Endothelial cell of umbilical vein (primary cell): ENCODE data around the gene TSPAN18. TPM values are rescaled to one million over a fixed set of nuclear protein-coding genes. Genes with fewer than 3 reads are reported as not detected.

Source experiments
- BruUV-seq: library from RNA; stranded (reverse); fragments of 400-500 nt; replicated peaks from 2 replicates; lab custom pipeline; 2021; lab: Mats Ljungman, UMichigan
- CTCF ChIA-PET: fragments of 300-600, 350-600 bp; sonication (Branson Sonifier 250); formaldehyde crosslinking; loops from one replicate; lab custom pipeline; 2021; ENCODE audit warnings: antibody characterized with exemption, inconsistent platforms; lab: Charles Lee
- POLR2A ChIA-PET: fragments of 300-600, 350-600 bp; sonication (Branson Sonifier 250); formaldehyde crosslinking; loops from one replicate; lab custom pipeline; 2021; ENCODE audit warnings: antibody characterized with exemption, inconsistent platforms; lab: Charles Lee
- DNase-seq: peaks from one replicate; pipeline ENCODE4 v3.0.0-alpha.2; 2011; ENCODE audit warnings: low read depth, low spot score
- FAIRE-seq: peaks from 2 replicates; lab custom pipeline; 2011; peaks lifted over from hg19 to GRCh38; lab: Jason Lieb, UNC
- H2AFZ ChIP-seq: 2 replicates; pipeline ENCODE4 v1.6.0; 2012; ENCODE audit warnings: low read depth, low read length, control low read depth, inconsistent platforms
- H3K27ac ChIP-seq: 2 replicates; pipeline ENCODE4 v1.5.1; 2011; ENCODE audit warnings: low read depth, mild to moderate bottlenecking, control low read depth, low read length, moderate library complexity; ENCODE audit not compliant: insufficient read depth
- H3K27me3 ChIP-seq, 2 experiments: 2 replicates each; pipeline versions ENCODE4 v1.6.0 to v1.6.1; 2011; ENCODE audit warnings: low read length in 2 of 2, mixed read lengths in 1 of 2; ENCODE audit not compliant: control insufficient read depth in 2 of 2, insufficient read depth in 2 of 2
- H3K36me3 ChIP-seq, 2 experiments: 2 replicates in 1 of 2; 3 replicates in 1 of 2; pipeline ENCODE4 v1.5.1; 2011; ENCODE audit warnings: low read length in 2 of 2, mild to moderate bottlenecking in 1 of 2, moderate library complexity in 1 of 2; ENCODE audit not compliant: control insufficient read depth in 2 of 2, insufficient read depth in 2 of 2; ENCODE audit errors: extremely low read depth in 1 of 2
- H3K4me1 ChIP-seq: 3 replicates; pipeline ENCODE4 v1.5.1; 2011; ENCODE audit warnings: mild to moderate bottlenecking, low read length; ENCODE audit not compliant: control insufficient read depth, insufficient read depth; ENCODE audit errors: extremely low read depth
- H3K4me2 ChIP-seq: 2 replicates; pipeline ENCODE4 v1.6.1; 2011; ENCODE audit warnings: low read length, control low read depth, mixed read lengths; ENCODE audit not compliant: insufficient read depth
- H3K4me3 ChIP-seq, 3 experiments: fragments of 200-600 bp in 1 of 3; sonication (generic), shearing (Covaris generic) in 1 of 3; replicated peaks in 1 of 3; 2 replicates each; pipeline ENCODE4 v1.5.1; 2011 to 2016; ENCODE audit warnings: control low read depth in 3 of 3, low read length in 3 of 3, mild to moderate bottlenecking in 2 of 3, inconsistent platforms in 1 of 3, low read depth in 1 of 3, moderate library complexity in 1 of 3; ENCODE audit not compliant: insufficient read depth in 1 of 3
- H3K79me2 ChIP-seq: 2 replicates; pipeline ENCODE4 v1.6.0; 2012; ENCODE audit warnings: low read length, inconsistent platforms; ENCODE audit not compliant: control insufficient read depth, insufficient read depth
- H3K9ac ChIP-seq: replicated peaks from 2 replicates; pipeline ENCODE3; 2011; ENCODE audit warnings: low read length, control low read depth; ENCODE audit not compliant: insufficient read depth; ENCODE audit errors: extremely low read depth
- H3K9me1 ChIP-seq: replicated peaks from 3 replicates; pipeline ENCODE4 v1.6.0; 2011; ENCODE audit warnings: mild to moderate bottlenecking, low read length; ENCODE audit not compliant: control insufficient read depth, insufficient read depth; ENCODE audit errors: extremely low read depth
- H3K9me3 ChIP-seq: replicated peaks from 2 replicates; pipeline ENCODE4 v1.5.1; 2012; ENCODE audit warnings: low read length, inconsistent platforms; ENCODE audit not compliant: control insufficient read depth, insufficient read depth
- H4K20me1 ChIP-seq: replicated peaks from 2 replicates; pipeline ENCODE3; 2011; ENCODE audit warnings: mild to moderate bottlenecking, low read length; ENCODE audit not compliant: control insufficient read depth, insufficient read depth; ENCODE audit errors: extremely low read depth
- CTCF ChIP-seq, 2 donors: IDR thresholded peaks; 1 replicate in 1 of 2; 2 replicates in 1 of 2; pipeline ENCODE4 v1.5.1; 2011; ENCODE audit warnings: low read length in 2 of 2, mild to moderate bottlenecking in 2 of 2, moderate library complexity in 2 of 2, control low read depth in 1 of 2, inconsistent platforms in 1 of 2, low read depth in 1 of 2; ENCODE audit not compliant: insufficient read depth in 1 of 2; ENCODE audit errors: extremely low read depth in 1 of 2
- EZH2 ChIP-seq: IDR thresholded peaks from 2 replicates; pipeline ENCODE4 v1.6.1; 2012; ENCODE audit warnings: borderline replicate concordance, low read depth, mild to moderate bottlenecking, moderate library complexity, low read length, inconsistent platforms; ENCODE audit not compliant: severe bottlenecking
- FOS ChIP-seq: IDR thresholded peaks from 2 replicates; pipeline ENCODE4 v1.6.1; 2011; ENCODE audit warnings: mild to moderate bottlenecking, low read length, moderate library complexity, borderline replicate concordance; ENCODE audit not compliant: insufficient read depth
- GATA2 ChIP-seq: IDR thresholded peaks from 2 replicates; pipeline ENCODE4 v1.7.0; 2011; ENCODE audit warnings: low read depth, mild to moderate bottlenecking, moderate library complexity, mixed read lengths, low read length; ENCODE audit not compliant: insufficient read length, insufficient read depth
- JUN ChIP-seq: IDR thresholded peaks from 2 replicates; pipeline ENCODE4 v1.6.1; 2011; ENCODE audit warnings: borderline replicate concordance, low read depth; ENCODE audit not compliant: insufficient read length, insufficient read depth
- MAX ChIP-seq: IDR thresholded peaks from 2 replicates; pipeline ENCODE4 v1.6.1; 2011; ENCODE audit not compliant: insufficient read depth, insufficient read length
- MYC ChIP-seq: IDR thresholded peaks from one replicate; pipeline ENCODE4 v1.6.1; 2011; ENCODE audit warnings: mild to moderate bottlenecking, low read depth, low read length
- POLR2A ChIP-seq: IDR thresholded peaks from 2 replicates; pipeline ENCODE4 v1.6.1; 2012; ENCODE audit warnings: low read depth, mild to moderate bottlenecking, control low read depth, low read length
- POLR2AphosphoS5 ChIP-seq: IDR thresholded peaks from 2 replicates; pipeline ENCODE4 v1.6.1; 2012; ENCODE audit warnings: low read depth, mild to moderate bottlenecking, control low read depth, low read length, moderate library complexity; ENCODE audit not compliant: insufficient read depth
- dilution Hi-C: fragments of 300-500 bp; cut with MboI; formaldehyde crosslinking; loops from one replicate; pipeline ENCODE4 v1.15.0; 2019; ENCODE audit warnings: low sequenced_read_pairs; ENCODE audit not compliant: extremely low pct_ligation_motif_present
- intact Hi-C: fragments of 100-400 bp; cut with micrococcal nuclease; formaldehyde crosslinking; loops from one replicate; pipeline ENCODE4 v1.10.0; 2022
- polyA plus RNA-seq, 4 experiments: library from polyadenylated mRNA; depleted of rRNA in 3 of 4; stranded (reverse) in 3 of 4; unstranded in 1 of 4; fragments of >200 nt; gene quantifications; 2 replicates each; pipeline versions ENCODE4 v1.2.1 to v1.2.3, GENCODE V29; 2011 to 2012; ENCODE audit warnings: missing spikeins in 1 of 4
- total RNA-seq: library from RNA; stranded (reverse); gene quantifications from 2 replicates; pipeline ENCODE4 v1.2.3, GENCODE V29; 2021

The TSPAN18 gene
- total and polyA plus RNA-seq, 2 donors (not counting 3 experiments of a cell fraction or from before 2014, with no cell fraction given): 32.2 to 118 TPM

GRCh38 chr11:44940404-44940803 is 213.6 kb downstream of the TSPAN18 start:
- no peak overlapping the region for H2AFZ ChIP-seq
- no peaks in the 10 kb centered on the region for H3K9me1 ChIP-seq
- no peaks in the 10 kb centered on the region for H3K79me2 ChIP-seq
- POLR2A ChIA-PET: no interaction called here
- DNase-seq (no peak), FAIRE-seq (no peak)
- H3K9me3 ChIP-seq: no peaks in the 10 kb centered on the region
- dilution Hi-C loops: no loop called here
- no peak overlapping the region for H3K4me3 ChIP-seq
- no peak overlapping the region for H3K4me2 ChIP-seq
- CTCF ChIA-PET: interaction anchor here (1.0 to 24.5 kb wide), 8 partner anchors 8 to 161 kb away, joined by 3 to 1618 read pairs (median 4); no protein-coding TSS in a partner anchor
- intact Hi-C loops: no loop called here
- no peak overlapping the region for H3K27ac ChIP-seq
- BruUV-seq: no TSS peak
- H4K20me1 ChIP-seq: no peaks in the 10 kb centered on the region
- no peak overlapping the region for H3K9ac ChIP-seq
- H3K36me3 ChIP-seq: no peaks in the 10 kb centered on the region
- no peaks in the 10 kb centered on the region for H3K4me1 ChIP-seq
- no peaks in the 10 kb centered on the region for H3K27me3 ChIP-seq
- TF ChIP-seq CTCF (IDR thresholded peaks at IDR 0.05; ENCODE audit: extremely low read depth in 1 of 2, insufficient read depth in 1 of 2, low read depth in 1 of 2, low read length in 2 of 2) (no peak), EZH2 (no peak)

GRCh38 chr11:44940835-44941234 is 214.1 kb downstream of the TSPAN18 start:
- Histone ChIP-seq H3K79me2 (no peaks in the 10 kb centered on the region), H3K27me3 (no peaks in the 10 kb centered on the region), H3K27ac (no peak overlapping the region), H3K9me3 (no peaks in the 10 kb centered on the region), H3K4me3 (no peak overlapping the region), H3K36me3 (no peaks in the 10 kb centered on the region), H3K9ac (no peak overlapping the region), H2AFZ (no peak overlapping the region), H3K4me2 (no peak overlapping the region), H3K4me1 (peaks cover 3% of the 10 kb centered on the region), H4K20me1 (no peaks in the 10 kb centered on the region), H3K9me1 (no peaks in the 10 kb centered on the region)
- DNase-seq (no peak), FAIRE-seq (no peak)
- BruUV-seq: no TSS peak
- dilution Hi-C loops (no loop called here), intact Hi-C loops (no loop called here)
- POLR2A ChIA-PET: no interaction called here
- TF ChIP-seq MYC: no peak
- TF ChIP-seq EZH2: no peak
- no peak for TF ChIP-seq FOS
- TF ChIP-seq MAX: no peak
- TF ChIP-seq CTCF (IDR thresholded peaks at IDR 0.05; ENCODE audit: extremely low read depth in 1 of 2, insufficient read depth in 1 of 2, low read depth in 1 of 2, low read length in 2 of 2): no peak
- TF ChIP-seq POLR2A: no peak
- no peak for TF ChIP-seq JUN
- TF ChIP-seq POLR2AphosphoS5: no peak
- no peak for TF ChIP-seq GATA2
- CTCF ChIA-PET: interaction anchor here (1.0 to 24.5 kb wide), 8 partner anchors 9 to 161 kb away, joined by 3 to 1618 read pairs (median 4); no protein-coding TSS in a partner anchor
